Hematopoietic multipotent progenitor cell treated with erythropoietin and hydrocortisone succinate and interleukin-3 and kit ligand, for 17 days (in vitro differentiated cells): ENCODE results near the gene TECTA.

Experiments used
- DNase-seq: peaks from one replicate; pipeline ENCODE4 v3.0.0-alpha.2; 2015; ENCODE audit warnings: low spot score

The TECTA gene, protein sequence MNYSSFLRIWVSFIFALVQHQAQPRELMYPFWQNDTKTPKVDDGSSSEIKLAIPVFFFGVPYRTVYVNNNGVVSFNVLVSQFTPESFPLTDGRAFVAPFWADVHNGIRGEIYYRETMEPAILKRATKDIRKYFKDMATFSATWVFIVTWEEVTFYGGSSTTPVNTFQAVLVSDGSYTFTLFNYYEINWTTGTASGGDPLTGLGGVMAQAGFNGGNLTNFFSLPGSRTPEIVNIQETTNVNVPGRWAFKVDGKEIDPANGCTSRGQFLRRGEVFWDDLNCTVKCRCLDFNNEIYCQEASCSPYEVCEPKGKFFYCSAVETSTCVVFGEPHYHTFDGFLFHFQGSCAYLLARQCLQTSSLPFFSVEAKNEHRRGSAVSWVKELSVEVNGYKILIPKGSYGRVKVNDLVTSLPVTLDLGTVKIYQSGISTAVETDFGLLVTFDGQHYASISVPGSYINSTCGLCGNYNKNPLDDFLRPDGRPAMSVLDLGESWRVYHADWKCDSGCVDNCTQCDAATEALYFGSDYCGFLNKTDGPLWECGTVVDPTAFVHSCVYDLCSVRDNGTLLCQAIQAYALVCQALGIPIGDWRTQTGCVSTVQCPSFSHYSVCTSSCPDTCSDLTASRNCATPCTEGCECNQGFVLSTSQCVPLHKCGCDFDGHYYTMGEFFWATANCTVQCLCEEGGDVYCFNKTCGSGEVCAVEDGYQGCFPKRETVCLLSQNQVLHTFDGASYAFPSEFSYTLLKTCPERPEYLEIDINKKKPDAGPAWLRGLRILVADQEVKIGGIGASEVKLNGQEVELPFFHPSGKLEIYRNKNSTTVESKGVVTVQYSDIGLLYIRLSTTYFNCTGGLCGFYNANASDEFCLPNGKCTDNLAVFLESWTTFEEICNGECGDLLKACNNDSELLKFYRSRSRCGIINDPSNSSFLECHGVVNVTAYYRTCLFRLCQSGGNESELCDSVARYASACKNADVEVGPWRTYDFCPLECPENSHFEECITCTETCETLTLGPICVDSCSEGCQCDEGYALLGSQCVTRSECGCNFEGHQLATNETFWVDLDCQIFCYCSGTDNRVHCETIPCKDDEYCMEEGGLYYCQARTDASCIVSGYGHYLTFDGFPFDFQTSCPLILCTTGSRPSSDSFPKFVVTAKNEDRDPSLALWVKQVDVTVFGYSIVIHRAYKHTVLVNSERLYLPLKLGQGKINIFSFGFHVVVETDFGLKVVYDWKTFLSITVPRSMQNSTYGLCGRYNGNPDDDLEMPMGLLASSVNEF (N-terminal part only)

DNA sequence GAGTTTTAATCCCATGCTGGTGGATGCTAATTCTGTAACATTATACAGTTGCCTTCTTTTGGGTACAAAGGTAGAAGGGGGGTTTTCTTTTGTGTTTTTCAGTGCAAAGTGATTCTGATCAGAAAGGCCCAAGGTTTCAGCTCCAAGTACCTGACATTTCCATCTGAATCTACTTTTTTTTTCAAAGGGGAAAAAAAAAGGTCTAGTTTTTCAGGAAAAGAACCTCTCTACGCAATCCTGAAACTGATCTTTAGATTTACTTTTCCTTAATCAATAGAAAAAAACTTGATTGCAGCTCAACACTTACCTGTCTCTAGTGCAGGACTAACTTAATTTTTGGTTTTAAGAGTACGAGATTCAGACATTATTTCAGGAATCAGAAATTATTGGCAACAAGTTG is at the start of gene TECTA:
Gene TECTA, plus strand, starts transcription at position 301 of the 400 bp plus-strand sequence. CDS start 1,423 bp downstream, outside the sequence.
- DNase-seq: no peak

DNA sequence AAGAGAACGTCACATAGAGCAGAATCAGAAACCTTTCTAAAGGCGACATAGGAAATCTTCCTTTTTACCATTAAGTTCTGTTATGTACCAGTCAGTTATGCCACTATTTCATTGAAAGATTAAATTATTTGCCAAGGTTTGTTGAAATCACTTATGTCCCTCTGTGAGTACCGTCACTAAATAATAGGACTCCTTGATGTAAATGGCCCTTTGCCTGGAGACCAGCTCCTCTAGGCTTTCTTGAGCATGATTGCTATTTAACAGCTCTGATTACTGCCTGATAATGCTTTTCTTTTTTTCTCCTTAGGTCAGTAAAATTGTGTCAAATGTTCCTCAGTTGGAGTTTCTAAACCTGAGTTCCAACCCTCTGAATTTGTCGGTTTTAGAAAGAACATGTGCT is 47.8 kb upstream of the TECTA start:
- no peak for DNase-seq

DNA sequence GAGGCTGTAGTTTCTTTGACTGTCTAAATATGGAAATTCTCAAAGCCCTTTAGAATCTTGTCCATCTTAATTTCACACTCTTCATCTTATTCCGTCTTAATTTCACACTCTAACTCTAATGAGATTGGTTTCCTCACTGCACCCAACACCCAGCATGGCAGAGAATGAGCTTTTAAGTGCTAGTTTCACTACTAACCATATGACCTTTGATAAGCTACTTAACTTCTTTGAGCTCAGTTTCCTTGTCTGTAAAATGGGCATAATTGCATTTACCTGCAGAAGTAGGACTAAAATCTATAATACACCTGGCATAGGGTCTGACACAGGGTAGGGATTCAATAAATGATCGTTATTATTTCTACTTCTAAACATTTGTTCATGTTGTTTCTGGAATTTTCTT is 46.8 kb upstream of the TECTA start:
- DNase-seq: no peak

DNA sequence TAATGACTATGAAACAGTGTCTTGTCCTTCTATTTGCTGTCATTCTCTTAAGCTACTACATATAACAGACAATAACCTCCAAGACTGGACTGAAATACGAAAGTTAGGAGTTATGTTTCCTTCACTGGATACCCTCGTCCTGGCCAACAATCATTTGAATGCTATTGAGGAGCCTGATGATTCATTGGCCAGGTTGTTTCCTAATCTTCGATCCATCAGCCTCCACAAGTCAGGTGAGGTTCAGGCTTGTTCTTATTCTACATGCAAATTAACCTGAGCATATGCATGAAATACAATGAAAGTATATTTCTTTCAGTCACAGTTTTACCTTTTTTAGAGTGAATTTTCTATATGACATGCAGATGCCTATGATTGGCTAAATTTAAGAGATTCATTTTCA is 46.0 kb upstream of the TECTA start:
- DNase-seq: no peak

DNA sequence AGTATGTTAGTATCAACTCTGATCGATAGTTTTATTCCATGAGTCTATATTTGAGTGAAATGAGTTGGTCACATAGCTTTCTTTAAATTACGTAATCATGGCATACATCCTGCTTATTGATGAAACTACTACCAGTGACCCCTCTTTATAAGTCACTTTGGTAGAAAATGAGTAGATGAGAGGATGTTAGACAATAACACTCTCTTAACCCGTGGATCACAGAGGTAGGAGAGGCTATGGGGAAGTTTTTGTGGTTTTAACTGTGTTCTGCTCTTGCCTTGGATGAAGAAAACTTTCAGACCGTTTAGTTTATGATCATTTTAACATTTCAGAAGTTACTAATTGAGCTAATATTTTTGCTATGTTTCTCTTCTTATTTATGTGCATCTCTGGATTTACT is 43.1 kb upstream of the TECTA start:
- no peak for DNase-seq

DNA sequence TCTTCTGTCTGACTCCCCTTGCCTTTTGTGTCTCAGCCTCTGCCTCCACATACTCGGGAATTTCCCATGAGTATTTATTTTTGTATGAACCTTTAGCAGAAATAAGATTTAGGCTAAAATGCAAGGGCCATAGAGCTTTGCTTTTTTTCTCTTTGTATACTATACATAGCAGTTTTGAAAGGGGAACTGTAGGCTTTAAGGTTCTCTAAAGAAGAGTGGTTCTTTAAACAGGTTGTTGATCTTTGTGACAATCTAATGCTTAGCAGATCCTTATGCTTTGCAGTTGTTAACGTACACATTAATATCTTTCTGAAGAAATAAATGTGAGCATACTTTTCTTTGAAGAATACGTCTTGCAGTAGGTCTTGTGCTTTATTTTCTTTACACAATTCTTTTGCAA is 42.1 kb upstream of the TECTA start:
- DNase-seq: no peak

DNA sequence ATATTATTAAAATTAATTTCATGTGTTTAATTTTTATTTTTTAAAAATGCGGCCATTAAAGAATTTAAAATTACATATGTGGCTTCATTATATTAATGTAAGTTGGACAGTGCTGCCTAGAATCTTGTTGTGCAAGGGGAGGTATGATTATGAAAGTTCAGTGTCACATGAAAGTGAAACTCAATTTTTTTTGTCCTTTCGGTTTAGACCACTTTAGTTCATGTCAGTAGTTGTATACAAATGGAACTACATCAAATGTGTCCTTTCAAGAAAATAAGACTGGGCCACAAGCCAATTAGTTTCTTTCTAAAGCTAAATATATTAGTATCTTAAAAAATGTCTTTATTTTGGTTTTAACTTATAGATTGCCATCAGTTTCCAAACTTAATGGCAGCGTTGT is 41.4 kb upstream of the TECTA start:
- no peak for DNase-seq

DNA sequence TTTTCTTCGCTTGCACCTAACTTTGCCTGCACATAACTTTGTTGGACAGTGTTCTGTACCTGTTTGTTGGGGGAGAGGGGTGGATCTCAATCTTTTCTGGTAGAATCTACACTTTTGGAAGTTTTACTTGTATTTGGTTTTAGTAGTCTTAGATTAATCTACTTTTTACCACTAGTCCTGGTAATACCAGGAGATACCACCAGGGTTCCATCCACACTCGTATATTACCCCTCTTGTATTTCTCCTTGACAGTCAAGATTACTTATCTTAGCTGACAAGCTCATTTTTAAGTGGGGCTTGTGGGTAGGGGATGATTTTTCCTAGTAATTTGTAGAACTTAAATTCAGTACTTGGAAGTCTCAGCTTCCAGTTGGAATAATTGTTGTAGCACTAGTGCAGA is 37.3 kb upstream of the TECTA start:
- peak; percentile 36 for DNase-seq

DNA sequence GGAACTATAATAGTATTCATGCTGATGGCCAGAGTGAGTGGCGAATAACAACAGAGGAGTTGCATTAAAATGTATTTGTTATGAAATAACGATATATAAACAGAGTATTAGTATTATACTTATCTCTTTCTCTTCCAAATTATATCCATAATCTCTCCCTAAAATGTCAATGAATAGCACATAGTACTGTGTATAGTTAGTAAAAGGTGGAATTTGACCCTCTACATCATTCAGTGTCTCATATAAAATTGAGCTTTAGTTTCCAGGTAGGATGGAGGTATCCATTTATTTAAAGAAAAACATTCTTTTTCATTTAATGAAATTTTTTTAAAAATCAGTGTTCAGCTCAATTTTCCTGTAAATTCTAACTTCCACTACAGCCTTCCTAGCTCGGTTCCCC is 34.4 kb upstream of the TECTA start:
- no peak for DNase-seq

DNA sequence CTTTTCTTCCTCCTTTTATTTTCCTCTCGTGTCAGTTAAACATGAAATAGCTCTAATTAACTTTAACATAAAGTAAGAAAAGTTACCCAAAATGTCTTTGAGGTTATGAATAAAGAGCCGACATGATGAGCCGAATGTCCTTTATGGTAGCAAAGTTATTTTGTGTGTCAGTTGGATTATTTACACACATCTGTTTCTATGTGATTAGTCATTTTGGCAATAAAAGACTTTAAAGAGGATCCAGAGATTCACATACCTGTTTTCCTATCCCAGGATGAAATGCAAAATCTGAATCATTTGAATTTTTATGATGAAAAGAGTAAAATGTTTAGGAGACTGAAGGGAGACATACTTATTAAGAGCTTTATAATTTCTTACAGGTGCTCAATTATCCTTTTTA is 34.0 kb upstream of the TECTA start:
- DNase-seq: no peak

DNA sequence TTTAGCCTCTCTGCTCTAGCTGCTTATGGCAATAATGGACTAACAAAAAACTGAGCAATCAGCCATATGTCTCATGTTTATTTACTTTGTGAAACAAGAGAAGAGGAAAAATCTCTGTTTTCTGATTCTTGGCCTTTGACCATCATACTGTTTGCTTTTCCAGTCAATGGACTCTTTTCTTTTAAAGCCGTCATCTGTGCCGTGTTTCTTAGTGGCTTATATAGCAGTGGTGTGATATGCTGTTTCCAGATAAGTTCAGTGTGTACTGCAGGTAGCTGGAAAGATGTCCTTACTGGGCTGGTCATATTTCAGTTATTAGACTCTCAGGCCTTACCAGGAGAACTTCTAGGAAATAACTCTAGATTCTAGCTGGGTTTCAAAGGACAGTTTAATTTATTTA is 33.6 kb upstream of the TECTA start:
- DNase-seq: no peak

DNA sequence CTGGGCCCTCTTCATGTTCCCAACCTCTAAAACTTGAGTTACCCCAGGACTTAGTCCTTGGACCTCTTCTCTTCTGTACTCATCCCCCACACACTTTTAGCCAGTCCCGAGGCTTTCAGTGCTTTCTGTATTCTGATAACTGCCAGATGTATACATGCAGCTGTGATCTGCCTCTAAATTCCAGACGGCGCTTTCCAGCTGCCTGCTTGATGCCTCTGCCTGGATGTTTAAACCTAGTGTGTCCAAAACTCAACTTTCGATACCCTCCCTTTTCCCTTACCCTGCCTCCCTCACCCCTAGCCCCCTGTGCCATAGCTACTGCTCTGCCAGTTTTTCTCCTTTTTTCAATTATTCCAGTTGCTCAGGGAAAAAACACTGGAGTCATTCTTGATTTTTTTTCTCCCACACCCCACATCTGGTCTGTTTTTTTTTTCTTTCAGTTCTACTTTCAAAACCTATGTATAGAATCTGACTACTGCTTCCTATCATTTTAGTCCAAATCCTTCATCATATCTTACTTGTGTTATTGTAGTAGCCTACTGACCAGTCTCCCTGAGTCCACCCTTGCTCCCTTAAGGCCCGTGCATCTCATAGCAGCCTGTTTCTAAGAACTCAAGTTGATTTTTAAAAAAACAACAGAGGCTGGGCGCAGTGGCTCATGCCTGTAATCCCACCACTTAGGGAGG is 32.9 kb upstream of the TECTA start:
- DNase-seq: no peak

DNA sequence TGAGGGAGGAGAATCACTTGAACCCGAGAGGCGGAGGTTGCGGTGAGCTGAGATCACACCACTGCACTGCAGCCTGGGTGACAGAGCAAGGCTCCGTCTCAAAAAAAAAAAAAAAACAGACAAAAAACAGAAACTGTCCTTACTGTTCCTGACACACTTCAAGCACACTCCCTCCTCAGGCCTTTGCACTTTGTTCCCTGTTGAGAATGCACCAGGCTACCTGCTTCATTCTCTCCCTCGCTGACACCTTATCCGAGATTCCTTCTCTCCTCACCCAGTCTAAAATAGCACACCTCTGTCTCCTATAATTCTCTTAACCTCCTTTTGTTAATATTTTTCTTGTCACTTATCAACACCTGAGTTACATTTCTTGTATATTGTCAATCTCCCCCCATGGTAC is 32.3 kb upstream of the TECTA start:
- no peak for DNase-seq

DNA sequence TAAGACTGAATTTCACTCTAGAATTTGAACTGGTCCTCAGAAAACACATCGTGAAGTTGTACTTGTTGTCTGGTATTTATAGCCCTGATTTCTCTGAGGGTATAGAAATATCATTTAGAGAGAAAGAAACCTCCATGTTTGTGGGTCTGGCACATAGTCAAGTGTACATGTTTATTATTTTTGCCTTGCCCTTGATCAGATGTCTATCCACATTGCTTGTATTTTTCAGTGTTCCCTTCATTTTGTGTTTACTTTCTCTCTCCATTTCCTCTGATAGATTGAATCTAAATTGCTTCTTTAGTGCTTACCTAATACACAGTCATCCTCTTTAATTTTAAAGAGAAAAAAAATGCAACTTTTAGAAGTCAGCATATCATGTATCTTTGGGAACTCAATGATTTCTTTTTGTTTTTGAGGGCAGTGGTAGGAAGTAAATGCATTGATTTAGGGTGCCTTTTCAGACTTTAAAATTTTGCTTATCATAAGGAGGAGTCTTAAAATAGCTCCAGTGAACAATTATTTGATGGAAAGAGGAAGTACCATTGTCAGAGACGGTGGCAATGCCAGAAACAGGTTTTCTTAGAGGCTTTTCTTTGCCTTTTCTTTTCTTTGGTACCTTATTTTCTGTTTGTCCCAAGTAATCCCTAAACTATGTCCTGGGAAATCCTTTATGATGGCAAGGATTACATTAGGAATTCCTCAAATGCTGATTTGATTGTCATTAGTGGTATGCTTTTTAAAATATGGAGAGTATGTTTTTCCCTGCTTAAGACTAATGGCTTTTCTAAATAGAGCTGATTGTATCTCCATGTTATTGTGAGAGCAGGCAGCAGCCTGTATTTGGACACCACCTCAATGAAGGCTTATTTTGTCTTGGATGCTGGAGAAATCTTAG is 29.8 kb upstream of the TECTA start:
- no peak for DNase-seq

DNA sequence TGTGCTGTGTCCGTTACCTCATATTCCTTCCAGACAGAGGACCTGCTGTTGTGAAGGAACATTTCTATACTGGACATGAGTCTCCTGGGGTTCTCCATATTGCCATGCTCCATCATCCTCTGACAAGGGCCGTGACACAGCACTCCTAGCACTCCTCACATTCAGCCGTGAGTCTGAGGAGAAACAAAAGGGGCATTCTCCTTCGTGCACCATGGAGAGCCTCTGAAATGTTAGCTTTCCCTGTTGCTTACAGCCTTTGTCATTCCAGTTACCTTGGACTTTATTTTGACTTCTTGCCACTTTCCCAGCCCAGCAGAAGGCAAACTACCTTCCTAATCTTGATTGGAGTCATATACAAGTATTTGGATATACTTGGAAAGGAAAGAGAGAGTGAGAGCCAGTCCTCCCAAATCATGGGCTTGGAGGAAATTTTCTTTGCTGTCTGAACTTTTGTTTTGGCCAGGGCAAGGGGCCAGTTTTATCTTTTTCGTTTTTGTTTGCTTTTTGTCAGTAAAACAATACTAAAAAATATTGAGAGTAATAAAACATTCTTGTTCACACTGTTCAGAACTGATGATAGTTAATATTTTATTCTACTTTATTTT is 29.1 kb upstream of the TECTA start:
- DNase-seq: no peak

DNA sequence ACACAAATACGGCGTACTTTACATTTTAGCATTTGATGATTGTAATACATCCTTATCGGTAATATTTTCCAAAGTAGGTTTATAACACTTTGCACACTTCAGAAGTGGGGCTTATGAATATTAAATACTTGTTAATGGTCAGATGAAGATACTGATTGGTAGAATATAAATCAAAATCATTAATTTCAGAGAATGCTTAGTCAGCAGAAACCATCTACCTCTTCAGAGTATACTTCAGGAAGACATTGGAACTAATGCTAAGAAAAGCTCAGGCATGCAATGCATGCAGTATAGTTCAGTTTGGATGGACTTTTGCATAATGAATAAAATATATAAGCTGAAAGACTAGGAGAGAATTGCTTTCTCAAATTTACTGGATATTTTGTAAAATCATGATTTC is 19.7 kb upstream of the TECTA start:
- no peak for DNase-seq

DNA sequence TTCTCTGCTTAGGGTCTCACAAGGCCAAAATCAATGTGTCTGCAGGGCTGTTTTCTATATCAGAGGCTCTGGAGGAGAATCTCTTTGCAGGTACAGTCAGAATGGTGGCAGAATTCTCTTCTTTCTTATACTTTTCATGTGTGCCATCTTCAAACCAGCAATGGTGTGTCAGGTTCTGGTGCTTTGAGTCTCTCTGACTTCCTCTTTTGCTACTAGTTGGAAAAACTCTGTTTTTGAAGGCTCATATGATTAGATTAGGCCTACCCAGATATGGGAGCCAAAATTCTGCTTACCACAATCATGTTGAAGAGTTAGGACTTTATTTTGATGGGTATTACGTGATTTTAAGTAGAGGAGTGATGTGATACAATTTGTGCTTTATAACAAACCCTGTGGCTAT is 18.8 kb upstream of the TECTA start:
- no peak for DNase-seq

DNA sequence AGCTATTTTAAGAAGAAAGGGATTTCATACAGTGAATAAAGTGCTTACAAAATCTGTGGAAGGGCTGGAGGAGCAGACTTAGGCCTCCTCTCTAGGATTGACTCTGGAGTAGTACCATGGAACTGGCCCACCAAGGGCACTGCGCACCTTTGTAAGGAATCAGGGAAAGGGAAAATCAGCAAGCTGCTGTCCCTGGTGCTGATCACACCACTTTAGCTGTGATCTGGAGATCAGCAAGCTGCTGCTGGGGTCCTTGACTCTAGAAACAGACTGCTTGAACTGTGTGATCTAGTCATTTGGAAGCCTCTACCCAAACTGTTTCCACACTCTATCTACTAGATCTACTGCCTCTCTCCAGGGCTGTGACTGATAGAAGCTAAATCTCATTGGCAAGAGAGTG is 18.4 kb upstream of the TECTA start:
- no peak for DNase-seq

DNA sequence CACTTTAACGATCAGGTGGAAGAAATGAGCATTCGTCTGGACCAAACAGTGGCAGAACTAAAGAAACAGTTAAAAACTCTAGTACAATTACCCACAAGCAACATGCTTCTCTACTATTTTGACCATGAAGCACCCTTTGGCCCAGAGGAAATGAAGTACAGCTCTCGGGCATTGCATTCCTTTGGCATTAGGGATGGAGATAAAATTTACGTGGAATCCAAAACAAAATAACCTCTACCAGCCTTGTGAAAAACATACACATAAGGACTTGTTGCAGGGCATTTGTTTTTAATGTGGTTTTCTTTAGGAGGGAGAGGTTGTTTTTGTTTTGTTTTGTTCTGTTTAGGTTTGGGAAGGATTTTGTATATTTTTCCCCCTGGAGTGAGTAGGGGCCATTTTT is 14.2 kb upstream of the TECTA start:
- DNase-seq: no peak

DNA sequence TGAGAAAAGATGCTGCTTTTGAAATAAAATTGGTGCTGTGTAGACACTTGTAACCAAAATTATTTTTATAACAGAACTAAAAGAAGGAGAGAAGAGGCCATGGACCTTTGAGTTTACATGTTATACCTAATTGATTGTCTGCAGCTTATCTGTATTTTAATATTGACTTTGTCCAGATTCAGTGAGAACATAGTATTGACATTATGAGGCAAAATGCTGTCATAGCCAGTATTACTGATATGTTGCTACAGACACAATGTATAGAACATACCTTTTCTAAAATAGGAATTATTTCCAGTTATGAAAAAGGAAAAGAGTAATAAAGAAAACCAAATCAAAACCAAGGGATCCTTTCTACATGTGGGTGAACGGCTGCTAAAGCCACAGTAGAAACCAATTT is 11.5 kb upstream of the TECTA start:
- no peak for DNase-seq
